GM21825 (cell line): ENCODE measurements around the gene MDH1.
A peak's percentile ranks its signal among the peaks of the same experiment; 100 is the strongest.
"Not testable (repeated sequence)": the region's sequence is repeated elsewhere in the genome, so short reads cannot be mapped to it uniquely, and the experiment has no call there.

ENCODE experiments used
- ATAC-seq: cut with Tn5 transposase; IDR thresholded peaks from one replicate; pipeline ENCODE4 v1.9.1; 2021; ENCODE audit warnings: mild to moderate bottlenecking, moderate library complexity; ENCODE audit not compliant: unreplicated experiment

MDH1 gene

DNA sequence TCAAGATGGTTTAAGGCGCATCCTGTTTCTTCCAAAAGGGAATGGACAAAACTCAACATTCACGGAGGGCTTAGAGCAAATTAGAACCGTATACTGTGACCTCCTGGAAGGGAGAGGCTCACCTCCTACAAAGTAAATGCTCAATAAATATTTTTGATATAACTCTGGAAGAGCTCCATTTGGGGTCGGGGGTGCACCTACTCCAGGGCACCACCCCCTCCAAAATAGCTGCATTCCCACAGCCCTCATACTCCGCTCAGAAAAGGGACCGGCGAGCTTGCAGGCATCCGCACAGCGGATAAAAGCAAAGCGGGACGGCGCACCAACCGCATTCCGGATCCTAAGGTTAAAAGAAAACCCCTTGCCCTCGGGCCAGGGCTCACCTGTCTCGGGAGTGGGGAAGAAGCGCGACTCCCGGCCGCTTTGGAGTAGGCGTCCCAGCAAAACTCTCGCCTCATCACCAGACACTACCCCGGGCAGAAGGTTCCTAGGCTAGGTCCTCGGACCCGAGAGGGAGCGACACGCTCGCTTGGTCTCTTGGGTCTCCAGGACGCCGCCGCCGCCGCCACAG is 864 bp upstream of the MDH1 start:
- peak; percentile 1 for ATAC-seq

DNA sequence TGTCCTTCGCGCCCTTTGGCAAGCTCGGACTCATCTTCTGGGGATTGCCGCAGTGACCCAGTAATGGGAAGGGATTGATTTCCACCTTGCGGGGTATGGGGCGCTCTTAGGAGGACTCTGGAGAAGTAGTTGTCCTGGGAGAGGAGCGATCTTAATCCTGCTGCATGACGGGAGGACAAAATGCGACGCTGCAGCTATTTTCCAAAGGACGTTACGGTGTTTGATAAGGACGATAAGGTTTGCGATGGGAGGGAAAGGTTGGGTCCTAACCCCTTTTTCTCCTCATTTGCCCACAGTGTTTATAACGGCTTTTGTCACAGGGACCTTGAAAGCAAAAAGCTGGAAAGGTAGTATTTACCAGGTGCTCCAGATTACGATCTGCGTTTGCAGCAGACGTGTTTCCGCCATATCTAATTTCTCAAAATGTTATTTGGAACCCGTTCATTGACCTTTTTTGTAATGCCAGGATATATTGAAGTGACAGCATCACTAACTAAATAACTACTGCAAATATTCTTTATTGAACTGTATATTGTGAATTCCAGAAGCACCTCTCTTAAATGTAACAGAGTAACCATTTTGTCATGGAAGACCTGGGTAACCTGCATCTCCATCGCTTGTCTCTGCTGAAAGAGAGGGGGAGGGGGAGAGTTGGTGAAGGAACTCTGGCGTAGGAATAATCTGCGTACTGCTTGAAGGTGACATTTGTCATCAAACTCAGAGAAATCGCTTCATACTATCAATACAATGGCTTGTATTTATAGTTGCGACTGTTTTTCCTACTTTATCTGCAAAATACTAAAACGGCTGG is 590 bp downstream of the MDH1 start:
- ATAC-seq, result peak; percentile 19

DNA sequence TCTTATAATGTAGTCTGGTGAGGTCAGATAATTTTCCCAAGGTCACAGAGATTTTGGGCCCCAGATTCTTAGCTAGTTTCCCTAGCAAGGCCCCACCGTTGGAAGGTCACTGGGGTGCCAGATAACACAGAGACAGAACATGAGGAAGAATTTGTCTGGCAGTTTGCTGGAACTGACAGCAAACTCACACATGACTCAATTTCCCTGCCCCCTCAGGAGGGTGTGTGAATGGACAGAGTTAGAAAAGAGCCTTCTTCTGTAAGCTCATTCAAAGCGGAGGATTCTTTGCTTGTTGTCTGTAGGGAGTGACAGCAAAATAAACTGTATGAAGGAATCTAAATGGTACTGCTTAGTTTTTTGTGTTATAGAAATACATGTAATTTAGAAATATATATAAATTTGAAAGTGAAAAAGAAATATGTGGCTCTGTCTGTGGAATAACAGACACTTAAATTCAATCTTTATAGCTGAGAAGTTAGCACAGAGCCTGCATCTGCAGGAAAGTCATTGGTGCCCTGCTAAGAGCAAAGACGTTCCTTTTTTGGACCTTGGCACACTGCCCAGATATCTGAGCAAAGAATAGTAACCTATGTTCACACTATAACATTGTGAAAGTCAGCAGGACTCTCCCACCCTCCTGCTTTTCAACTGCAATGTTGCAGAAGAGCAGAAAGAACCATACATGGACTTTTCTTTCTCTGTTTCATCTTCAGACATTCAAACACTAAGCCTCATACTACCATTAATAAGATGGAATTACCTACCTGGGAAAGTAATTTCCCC is 2.1 kb downstream of the MDH1 start:
- no peak for ATAC-seq

- ATAC-seq, result no peak
These were observed 2.9 kb downstream of the MDH1 start for GRCh38 chr2:63591566-63592175.

DNA sequence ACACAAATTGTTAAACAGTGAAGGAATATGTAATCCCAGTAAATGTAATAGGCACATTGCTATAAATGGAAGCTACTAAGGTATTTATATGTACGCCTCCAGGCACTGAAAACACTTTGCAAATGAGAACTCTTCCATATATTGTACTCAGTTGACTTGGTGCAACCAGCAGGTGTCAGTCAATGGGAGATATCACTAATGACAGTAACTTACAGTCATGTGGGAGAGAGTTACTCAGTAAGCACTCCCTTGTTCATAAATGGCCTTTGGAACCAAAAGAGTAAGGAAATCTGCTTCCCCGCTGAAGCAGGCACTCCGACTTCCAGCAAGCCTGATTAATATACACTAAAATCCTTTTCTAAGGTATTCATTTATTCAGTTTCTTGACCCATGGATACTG is 5.9 kb downstream of the MDH1 start:
- ATAC-seq, result no peak

- ATAC-seq, result no peak
These were observed 7.7 kb downstream of the MDH1 start for GRCh38 chr2:63596401-63596883.

- ATAC-seq, result no peak
These were observed 10.2 kb downstream of the MDH1 start for GRCh38 chr2:63598981-63599380.

- ATAC-seq, result no peak
These were observed 12.2 kb downstream of the MDH1 start for GRCh38 chr2:63600881-63601460.

GRCh38 chr2:63604666-63605065 is 15.9 kb downstream of the MDH1 start:
- no peak for ATAC-seq

- not testable (repeated sequence) for ATAC-seq
These were observed 20.1 kb downstream of the MDH1 start for GRCh38 chr2:63608865-63609264.

GRCh38 chr2:63610525-63610924 is 21.8 kb downstream of the MDH1 start:
- no peak for ATAC-seq

GRCh38 chr2:63613391-63613901 is 24.7 kb downstream of the MDH1 start:
- no peak for ATAC-seq

DNA sequence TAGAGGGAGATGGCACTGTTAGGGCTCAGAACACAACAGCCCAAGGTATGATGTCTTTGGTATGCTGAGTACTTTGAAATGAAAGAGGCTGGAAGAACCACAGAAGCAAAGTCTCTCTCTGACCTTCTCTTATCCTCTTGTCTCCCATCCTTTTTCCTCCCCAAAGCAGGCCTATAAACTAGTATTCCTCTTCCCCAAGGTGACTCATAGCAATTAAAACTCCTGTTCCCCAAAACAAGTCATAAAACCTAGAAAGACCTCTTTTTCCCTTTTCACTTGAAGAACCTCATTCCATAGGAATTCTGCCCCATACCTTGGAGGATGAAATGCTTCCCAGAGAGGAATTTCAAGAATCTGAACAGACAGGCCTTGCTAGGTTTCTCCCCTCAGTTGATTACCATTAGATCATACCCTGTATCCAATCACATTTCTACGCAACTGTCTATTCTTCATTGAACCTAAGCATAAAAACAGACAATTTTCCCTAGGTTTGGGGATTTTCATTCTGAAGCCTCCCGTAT is 25.7 kb downstream of the MDH1 start:
- ATAC-seq, result no peak

- no peak for ATAC-seq
These were observed 26.5 kb downstream of the MDH1 start for GRCh38 chr2:63614983-63615945.

DNA sequence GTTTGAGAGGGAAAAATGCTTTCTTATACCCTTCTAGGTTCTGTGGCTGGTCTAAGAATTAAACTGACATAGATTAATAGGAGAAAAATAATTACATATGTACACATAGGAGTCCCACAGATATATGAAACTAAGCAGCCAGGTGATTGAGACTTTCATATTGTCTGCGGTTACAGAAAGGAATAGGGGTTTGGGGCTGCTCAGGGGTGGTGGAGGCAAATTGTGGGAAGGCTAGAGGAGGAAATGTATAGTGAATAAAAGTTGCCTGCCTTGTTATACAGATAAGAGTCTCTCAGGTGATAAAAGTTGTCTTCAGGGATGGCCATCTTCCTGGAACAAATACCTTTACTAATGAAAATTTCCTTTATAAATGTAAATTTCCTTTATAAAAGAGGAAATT is 28.6 kb downstream of the MDH1 start:
- ATAC-seq, result no peak

DNA sequence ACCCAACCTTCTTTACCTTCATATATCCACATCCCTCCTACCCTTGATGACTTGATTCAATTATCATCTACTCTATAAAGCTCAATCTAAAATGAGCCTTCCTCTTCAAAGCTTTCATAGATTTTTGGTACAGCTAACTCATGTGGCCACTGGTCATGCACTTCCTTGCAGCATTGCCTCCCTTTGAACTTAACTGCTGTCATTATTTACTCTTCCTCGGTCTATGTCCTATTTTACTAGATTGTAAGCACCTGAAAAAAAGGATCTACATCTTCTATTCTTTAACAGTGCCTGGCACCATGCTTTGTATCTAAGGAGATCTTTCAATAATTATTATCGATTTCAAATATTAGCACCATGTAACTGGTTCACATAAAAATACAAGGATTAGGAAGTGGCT is 30.6 kb downstream of the MDH1 start:
- no peak for ATAC-seq

GRCh38 chr2:63622751-63623150 is 34.0 kb downstream of the MDH1 start:
- ATAC-seq, result no peak

DNA sequence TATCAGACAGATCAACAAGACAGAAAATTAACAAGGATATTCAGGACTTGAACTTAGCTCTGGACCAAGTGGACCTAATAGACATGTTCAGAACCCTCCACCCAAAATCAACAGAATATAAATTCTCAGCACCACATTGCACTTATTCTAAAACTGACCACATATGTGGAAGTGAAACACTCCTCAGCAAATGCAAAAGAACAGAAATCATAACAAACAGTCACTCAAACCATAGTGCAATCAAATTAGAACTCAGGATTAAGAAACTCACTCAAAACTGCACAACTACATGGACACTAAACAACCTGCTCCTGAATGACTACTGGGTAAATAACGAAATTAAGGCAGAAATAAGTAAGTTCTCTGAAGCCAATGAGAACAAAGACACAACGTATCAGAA is 35.0 kb downstream of the MDH1 start:
- not testable (repeated sequence) for ATAC-seq

DNA sequence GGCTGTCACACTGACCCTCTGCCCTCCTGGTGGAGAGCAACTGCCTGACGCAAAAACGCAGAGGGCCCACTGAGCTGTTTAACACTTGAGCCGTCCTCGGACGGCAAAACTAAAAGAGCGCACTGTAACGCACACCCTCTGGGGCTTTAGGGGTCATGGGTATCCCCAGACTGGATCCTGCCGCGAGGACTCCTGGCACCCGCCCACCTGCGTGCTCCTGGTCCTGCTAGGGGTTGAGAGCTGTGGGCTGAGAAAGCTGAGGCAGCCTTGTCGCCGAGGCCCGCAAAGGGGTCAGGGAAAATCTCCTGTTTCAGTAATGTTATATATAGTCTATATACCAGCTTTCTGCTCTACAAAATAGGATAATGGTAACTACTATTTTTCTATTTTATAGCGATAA is 39.1 kb downstream of the MDH1 start:
- ATAC-seq, result no peak
